Muscle of leg (tissue), 11 donors: ENCODE data around the gene KLHL6. TPM values are rescaled to one million over a fixed set of nuclear protein-coding genes. Genes with fewer than 3 reads are reported as not detected.
"Not testable (repeated sequence)": the region's sequence is repeated elsewhere in the genome, so short reads cannot be mapped to it uniquely, and the experiment has no call there.

Source experiments
- DNase-seq: peaks from one replicate; pipeline ENCODE4 v3.0.0; 2013
- H3K27ac ChIP-seq: one replicate; pipeline ENCODE4 v1.5.1; 2013; ENCODE audit warnings: mild to moderate bottlenecking, low read length, control low read depth
- H3K27me3 ChIP-seq: one replicate; pipeline ENCODE4 v1.6.1; 2013; ENCODE audit warnings: low read length; ENCODE audit not compliant: control insufficient read depth, insufficient read depth
- H3K36me3 ChIP-seq: one replicate; pipeline ENCODE4 v1.6.1; 2013; ENCODE audit warnings: low read length; ENCODE audit not compliant: control insufficient read depth, insufficient read depth
- H3K4me1 ChIP-seq: one replicate; pipeline ENCODE4 v1.6.1; 2013; ENCODE audit warnings: low read length; ENCODE audit not compliant: control insufficient read depth, insufficient read depth
- H3K4me3 ChIP-seq: one replicate; pipeline ENCODE4 v1.5.1; 2013; ENCODE audit warnings: low read length, control low read depth
- H3K9me3 ChIP-seq: replicated peaks from 2 replicates; pipeline ENCODE4 v1.6.1; 2013; ENCODE audit warnings: low read depth, low read length; ENCODE audit not compliant: control insufficient read depth
- WGBS: methylation state at CpG from one replicate; pipeline ENCODE4 v1.1.5; 2013; ENCODE audit warnings: missing lambda C conversion rate; ENCODE audit not compliant: insufficient coverage; 5-methylcytosine and 5-hydroxymethylcytosine counted together
- polyA plus RNA-seq, 8 donors: library from polyadenylated mRNA; unstranded; fragments of 120-200 nt; gene quantifications; one replicate each; pipeline versions ENCODE4 v1.2.1 to v1.2.3, GENCODE V29; 2013; ENCODE audit warnings: inconsistent platforms in 1 of 8, low replicate concordance in 1 of 8; ENCODE audit not compliant: insufficient read length in 8 of 8, insufficient read depth in 1 of 8
- total RNA-seq: library from RNA; stranded (reverse); fragments of 120-200 nt; gene quantifications from one replicate; pipeline ENCODE4 v1.2.4, GENCODE V29; 2013

Gene KLHL6
- total and polyA plus RNA-seq, 9 donors = 0.95 to 2.0 (median 1.4) TPM

DNA sequence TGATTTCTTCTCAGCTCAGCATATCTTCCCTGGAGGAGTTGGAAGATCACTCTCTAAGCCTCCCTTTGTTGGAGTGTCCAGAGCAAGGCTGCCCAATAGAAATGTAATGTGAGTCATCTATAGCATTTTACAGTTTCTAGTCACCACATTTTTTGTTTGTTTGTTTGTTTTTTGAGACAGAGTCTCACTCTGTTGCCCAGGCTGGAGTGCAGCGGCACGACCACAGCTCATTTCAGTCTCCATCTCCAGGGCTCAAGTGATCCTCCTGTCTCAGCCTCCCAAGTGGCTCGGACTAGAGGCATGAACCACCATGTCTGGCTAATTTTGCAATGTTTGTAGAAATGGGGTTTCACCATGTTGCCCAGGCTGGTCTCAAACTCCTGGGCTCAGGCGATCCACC is 21.3 kb downstream of the KLHL6 start:
- Histone ChIP-seq H3K27ac (no peak overlapping the region), H3K4me3 (no peak overlapping the region), H3K36me3 (no peaks in the 10 kb centered on the region), H3K27me3 (no peaks in the 10 kb centered on the region), H3K9me3 (no peaks in the 10 kb centered on the region), H3K4me1 (peaks cover 5% of the 10 kb centered on the region)
- WGBS = 100% methylated on average over 1 of the region's 4 CpGs
- DNase-seq = no peak

- no peak for DNase-seq
- WGBS = 100% methylated on average over 1 of the region's 10 CpGs
- Histone ChIP-seq H3K9me3 (no peaks in the 10 kb centered on the region), H3K4me1 (peaks cover 5% of the 10 kb centered on the region), H3K4me3 (no peak overlapping the region), H3K36me3 (no peaks in the 10 kb centered on the region), H3K27me3 (no peaks in the 10 kb centered on the region), H3K27ac (no peak overlapping the region)
Measured at GRCh38 chr3:183533412-183534132, 21.9 kb downstream of the KLHL6 start.

DNA sequence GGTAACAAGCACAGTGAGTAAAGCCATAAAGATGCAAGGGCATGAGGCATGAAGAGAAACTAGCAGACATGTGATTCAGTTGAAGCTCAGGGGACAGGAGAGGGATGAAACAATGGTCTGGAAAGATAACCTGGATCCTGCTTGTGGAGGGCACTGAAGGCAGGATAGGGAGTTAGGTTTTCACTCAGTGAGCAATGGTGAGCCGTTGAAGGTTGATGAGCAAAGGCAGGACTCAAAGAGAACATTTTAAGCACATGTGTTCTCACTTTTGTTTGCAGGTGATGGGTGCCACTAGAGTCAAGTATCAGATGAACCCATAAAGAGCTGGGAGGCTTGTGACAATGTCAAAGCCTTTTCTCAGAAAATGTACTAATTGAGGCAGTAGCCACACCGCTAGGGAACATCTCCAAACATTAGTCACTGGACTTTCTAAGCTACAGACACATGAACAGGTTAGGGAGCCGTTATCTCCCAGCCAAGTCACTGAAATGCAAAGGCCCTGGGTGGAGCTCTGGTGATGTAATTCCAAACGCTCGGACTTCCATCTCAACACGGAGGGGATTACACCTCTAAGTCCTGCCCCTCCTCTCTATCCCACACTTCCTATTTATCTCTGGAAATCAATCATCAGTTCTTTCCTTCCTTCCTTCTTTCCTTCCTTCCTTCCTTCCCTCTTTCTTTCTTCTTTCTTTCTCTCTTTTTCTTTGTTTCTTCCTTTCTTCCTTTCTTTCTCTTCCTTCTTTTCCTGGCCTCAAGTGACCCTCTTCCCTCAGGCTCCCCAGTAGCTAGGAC is 22.7 kb downstream of the KLHL6 start:
- Histone ChIP-seq H3K9me3 (no peaks in the 10 kb centered on the region), H3K27ac (no peak overlapping the region), H3K27me3 (no peaks in the 10 kb centered on the region), H3K36me3 (no peaks in the 10 kb centered on the region), H3K4me1 (peaks cover 5% of the 10 kb centered on the region), H3K4me3 (no peak overlapping the region)
- WGBS = 32% methylated on average over 5 of the region's 6 CpGs
- no peak for DNase-seq

DNA sequence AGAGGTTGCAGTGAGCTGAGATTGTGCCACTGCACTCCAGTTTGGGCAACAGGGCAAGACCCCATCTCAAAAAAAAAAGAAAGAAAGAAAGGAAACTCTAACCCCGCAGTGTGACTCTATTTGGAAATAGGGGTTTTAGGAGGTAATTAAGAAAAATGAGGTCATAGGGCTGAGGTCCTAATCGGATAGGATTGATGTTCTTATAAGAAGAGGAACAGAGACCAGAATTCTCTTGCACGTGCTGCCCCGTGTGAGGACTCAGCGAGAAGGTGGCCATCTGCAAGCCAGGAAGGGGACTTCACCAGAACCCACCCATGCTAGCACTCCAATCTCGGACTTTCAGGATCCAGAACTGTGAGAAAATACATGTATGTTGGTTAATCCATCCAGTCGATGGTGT is 25.8 kb downstream of the KLHL6 start:
- Histone ChIP-seq H3K36me3 (no peaks in the 10 kb centered on the region), H3K27ac (peak overlapping the region; percentile 75), H3K9me3 (no peaks in the 10 kb centered on the region), H3K27me3 (no peaks in the 10 kb centered on the region), H3K4me3 (no peak overlapping the region), H3K4me1 (peaks cover 3% of the 10 kb centered on the region)
- 85% methylated on average over 4 of the region's 7 CpGs for WGBS
- DNase-seq = no peak

- DNase-seq = no peak
- Histone ChIP-seq H3K9me3 (no peaks in the 10 kb centered on the region), H3K27me3 (no peaks in the 10 kb centered on the region), H3K4me3 (no peak overlapping the region), H3K4me1 (peaks cover 3% of the 10 kb centered on the region), H3K27ac (no peak overlapping the region), H3K36me3 (no peaks in the 10 kb centered on the region)
- no CpG with 5 or more reads among the region's 1 CpG for WGBS
Measured at GRCh38 chr3:183529185-183529584, 26.3 kb downstream of the KLHL6 start.

GRCh38 chr3:183528758-183529157 is 26.7 kb downstream of the KLHL6 start:
- WGBS = no CpG with 5 or more reads among the region's 6 CpGs
- H3K4me3 ChIP-seq, H3K9me3 ChIP-seq, H3K27me3 ChIP-seq, H3K36me3 ChIP-seq, DNase-seq, H3K4me1 ChIP-seq, H3K27ac ChIP-seq: not testable (repeated sequence)

- Histone ChIP-seq H3K4me1 (peaks cover 3% of the 10 kb centered on the region), H3K36me3 (no peaks in the 10 kb centered on the region), H3K9me3 (no peaks in the 10 kb centered on the region), H3K27ac (no peak overlapping the region), H3K4me3 (no peak overlapping the region), H3K27me3 (no peaks in the 10 kb centered on the region)
- WGBS = 82% methylated on average over 3 of the region's 12 CpGs
- no peak for DNase-seq
Measured at GRCh38 chr3:183527428-183528379, 27.8 kb downstream of the KLHL6 start.

- Histone ChIP-seq H3K9me3 (no peaks in the 10 kb centered on the region), H3K27ac (no peak overlapping the region), H3K27me3 (no peaks in the 10 kb centered on the region), H3K36me3 (no peaks in the 10 kb centered on the region), H3K4me1 (peaks cover 3% of the 10 kb centered on the region), H3K4me3 (no peak overlapping the region)
- no peak for DNase-seq
- no CpG with 5 or more reads among the region's 4 CpGs for WGBS
Measured at GRCh38 chr3:183526838-183527427, 28.6 kb downstream of the KLHL6 start.

- no peak for DNase-seq
- H3K27ac ChIP-seq = no peak overlapping the region
- H3K27me3 ChIP-seq = no peaks in the 10 kb centered on the region
- H3K9me3 ChIP-seq = no peaks in the 10 kb centered on the region
- H3K4me3 ChIP-seq = no peak overlapping the region
- WGBS = 79% methylated on average over 3 of the region's 6 CpGs
- no peaks in the 10 kb centered on the region for H3K4me1 ChIP-seq
- no peaks in the 10 kb centered on the region for H3K36me3 ChIP-seq
Measured at GRCh38 chr3:183524476-183524875, 31.0 kb downstream of the KLHL6 start.
